Measurements from ENCODE around the gene WDR70.
"Not testable (repeated sequence)": the region's sequence is repeated elsewhere in the genome, so short reads cannot be mapped to it uniquely, and the experiment has no call there.

DNA sequence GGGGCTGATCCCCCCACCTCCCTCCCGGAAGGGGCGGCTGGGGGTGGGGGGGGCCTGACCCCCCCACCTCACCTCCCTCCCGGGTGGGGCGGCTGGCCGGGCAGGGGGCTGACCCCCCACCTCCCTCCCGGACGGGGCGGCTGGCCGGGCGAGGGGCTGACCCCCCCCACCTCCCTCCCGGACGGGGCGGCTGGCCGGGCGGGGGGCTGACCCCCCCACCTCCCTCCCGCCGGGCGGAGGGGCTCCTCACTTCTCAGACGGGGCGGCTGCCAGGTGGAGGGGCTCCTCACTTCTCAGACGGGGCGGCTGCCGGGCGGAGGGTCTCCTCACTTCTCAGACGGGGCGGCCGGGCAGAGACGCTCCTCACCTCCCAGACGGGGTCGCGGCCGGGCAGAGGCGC is 36.3 kb downstream of the WDR70 start:
- TF ChIP-seq, protein P1, sequence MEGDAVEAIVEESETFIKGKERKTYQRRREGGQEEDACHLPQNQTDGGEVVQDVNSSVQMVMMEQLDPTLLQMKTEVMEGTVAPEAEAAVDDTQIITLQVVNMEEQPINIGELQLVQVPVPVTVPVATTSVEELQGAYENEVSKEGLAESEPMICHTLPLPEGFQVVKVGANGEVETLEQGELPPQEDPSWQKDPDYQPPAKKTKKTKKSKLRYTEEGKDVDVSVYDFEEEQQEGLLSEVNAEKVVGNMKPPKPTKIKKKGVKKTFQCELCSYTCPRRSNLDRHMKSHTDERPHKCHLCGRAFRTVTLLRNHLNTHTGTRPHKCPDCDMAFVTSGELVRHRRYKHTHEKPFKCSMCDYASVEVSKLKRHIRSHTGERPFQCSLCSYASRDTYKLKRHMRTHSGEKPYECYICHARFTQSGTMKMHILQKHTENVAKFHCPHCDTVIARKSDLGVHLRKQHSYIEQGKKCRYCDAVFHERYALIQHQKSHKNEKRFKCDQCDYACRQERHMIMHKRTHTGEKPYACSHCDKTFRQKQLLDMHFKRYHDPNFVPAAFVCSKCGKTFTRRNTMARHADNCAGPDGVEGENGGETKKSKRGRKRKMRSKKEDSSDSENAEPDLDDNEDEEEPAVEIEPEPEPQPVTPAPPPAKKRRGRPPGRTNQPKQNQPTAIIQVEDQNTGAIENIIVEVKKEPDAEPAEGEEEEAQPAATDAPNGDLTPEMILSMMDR (conservative IDR thresholded peaks at IDR 0.05; ENCODE audit: low read depth, low read length) = not testable (repeated sequence)
- TF ChIP-seq EZH2 (IDR thresholded peaks at IDR 0.05; ENCODE audit: low read length, unreplicated experiment) = not testable (repeated sequence)
